ENCODE data around the gene PURB.
A peak's percentile ranks its signal among the peaks of the same experiment; 100 is the strongest.
"Not testable (repeated sequence)": the region's sequence is repeated elsewhere in the genome, so short reads cannot be mapped to it uniquely, and the experiment has no call there.

Gene PURB

GRCh38 chr7:44885394-44886317 is at the start of gene PURB:
Gene PURB, minus strand, starts transcription at chr7:44885530. Its CDS starts 182 bp downstream, at chr7:44885348.
- peak; percentile 91 for DNase-seq

GRCh38 chr7:44935016-44935415 is 49.7 kb upstream of the PURB start:
- DNase-seq = no peak

- DNase-seq = not testable (repeated sequence)
Measured at GRCh38 chr7:44934510-44934909, 49.2 kb upstream of the PURB start.

- no peak for DNase-seq
Measured at GRCh38 chr7:44930921-44931320, 45.6 kb upstream of the PURB start.

GRCh38 chr7:44922351-44922694 is 37.0 kb upstream of the PURB start:
- DNase-seq = no peak

- DNase-seq = peak; percentile 40
Measured at GRCh38 chr7:44921607-44922350, 36.4 kb upstream of the PURB start.

GRCh38 chr7:44920119-44920518 is 34.8 kb upstream of the PURB start:
- DNase-seq = no peak

- DNase-seq = no peak
Measured at GRCh38 chr7:44918029-44918428, 32.7 kb upstream of the PURB start.

GRCh38 chr7:44917465-44917864 is 32.1 kb upstream of the PURB start:
- no peak for DNase-seq

GRCh38 chr7:44914992-44915607 is 29.8 kb upstream of the PURB start:
- DNase-seq = no peak

- DNase-seq = no peak
Measured at GRCh38 chr7:44912775-44913347, 27.5 kb upstream of the PURB start.

- DNase-seq = no peak
Measured at GRCh38 chr7:44911911-44912310, 26.6 kb upstream of the PURB start.

GRCh38 chr7:44909596-44910389 is 24.5 kb upstream of the PURB start:
- no peak for DNase-seq

GRCh38 chr7:44906965-44907364 is 21.6 kb upstream of the PURB start:
- no peak for DNase-seq

GRCh38 chr7:44905002-44905635 is 19.8 kb upstream of the PURB start:
- no peak for DNase-seq

- no peak for DNase-seq
Measured at GRCh38 chr7:44899443-44899842, 14.1 kb upstream of the PURB start.

- no peak for DNase-seq
Measured at GRCh38 chr7:44898039-44898438, 12.7 kb upstream of the PURB start.

GRCh38 chr7:44897309-44897708 is 12.0 kb upstream of the PURB start:
- no peak for DNase-seq

GRCh38 chr7:44894888-44895580 is 9.7 kb upstream of the PURB start:
- no peak for DNase-seq

- DNase-seq = no peak
Measured at GRCh38 chr7:44893710-44894234, 8.4 kb upstream of the PURB start.

GRCh38 chr7:44891791-44892190 is 6.5 kb upstream of the PURB start:
- no peak for DNase-seq

All from NCI-H446 treated with DMSO at 0.1 percent for 48 hours (cell line).